H1 (cell line): Measurements from ENCODE around the gene PLA2R1. TPM values are rescaled to one million over a fixed set of nuclear protein-coding genes. Genes with fewer than 3 reads are reported as not detected.

Experiments used
- CTCF ChIA-PET: fragments of 300-600 bp; sonication (Branson Sonifier 250); formaldehyde crosslinking; loops from one replicate; lab custom pipeline; 2021; ENCODE audit not compliant: partially characterized antibody; lab: Charles Lee
- POLR2A ChIA-PET: fragments of 300-600 bp; sonication (Branson Sonifier 250); formaldehyde crosslinking; loops from one replicate; lab custom pipeline; 2021; ENCODE audit warnings: inconsistent platforms; ENCODE audit not compliant: partially characterized antibody; lab: Charles Lee
- DNase-seq, 2 experiments: peaks; one replicate each; pipeline versions ENCODE4 v3.0.0 to v3.0.0-alpha.2; 2010 to 2022; ENCODE audit warnings: low spot score in 2 of 2, low read depth in 1 of 2, mixed read lengths in 1 of 2
- FAIRE-seq: peaks from 2 replicates; lab custom pipeline; 2011; peaks lifted over from hg19 to GRCh38; lab: Jason Lieb, UNC
- H2AFZ ChIP-seq: 2 replicates; pipeline ENCODE4 v1.8.1; 2012; ENCODE audit warnings: low read length, inconsistent platforms
- H2AK5ac ChIP-seq: 2 replicates; pipeline ENCODE4 v1.6.1; 2013; ENCODE audit warnings: low read depth, low read length
- H2BK120ac ChIP-seq: replicated peaks from 2 replicates; pipeline ENCODE3; 2013; ENCODE audit warnings: low read depth, low read length, inconsistent platforms
- H2BK12ac ChIP-seq: 2 replicates; pipeline ENCODE4 v1.6.1; 2013; ENCODE audit warnings: low read depth, low read length
- H2BK15ac ChIP-seq: 2 replicates; pipeline ENCODE4 v1.6.1; 2013; ENCODE audit warnings: low read length
- H2BK20ac ChIP-seq: 2 replicates; pipeline ENCODE4 v1.6.1; 2013; ENCODE audit warnings: low read length
- H2BK5ac ChIP-seq: 2 replicates; pipeline ENCODE4 v1.6.1; 2013; ENCODE audit warnings: low read depth, low read length
- H3K14ac ChIP-seq: 2 replicates; pipeline ENCODE4 v1.6.1; 2013; ENCODE audit warnings: inconsistent platforms; ENCODE audit not compliant: insufficient read length
- H3K18ac ChIP-seq: 2 replicates; pipeline ENCODE4 v1.6.1; 2013; ENCODE audit warnings: low read length; ENCODE audit errors: extremely low read depth
- H3K23ac ChIP-seq: 2 replicates; pipeline ENCODE4 v1.6.1; 2013; ENCODE audit warnings: inconsistent platforms; ENCODE audit not compliant: insufficient read length
- H3K23me2 ChIP-seq: 2 replicates; pipeline ENCODE4 v1.6.1; 2013; ENCODE audit warnings: low read depth, low read length
- H3K27ac ChIP-seq: 2 replicates; pipeline ENCODE4 v1.6.1; 2011; ENCODE audit warnings: low read depth, low read length, inconsistent platforms
- H3K27me3 ChIP-seq, 4 experiments: replicated peaks in 1 of 4; 1 replicate in 1 of 4; 2 replicates in 3 of 4; pipeline versions ENCODE4 v1.6.1 to v1.8.1; 2011 to 2013; ENCODE audit warnings: low read length in 3 of 4, mild to moderate bottlenecking in 3 of 4, inconsistent platforms in 2 of 4, mixed read lengths in 2 of 4, moderate library complexity in 1 of 4; ENCODE audit not compliant: control insufficient read depth in 3 of 4, insufficient read depth in 3 of 4; ENCODE audit errors: extremely low read depth in 1 of 4
- H3K36me3 ChIP-seq, 4 experiments: 2 replicates each; pipeline versions ENCODE4 v1.6.1 to v1.8.1; 2011 to 2013; ENCODE audit warnings: mild to moderate bottlenecking in 4 of 4, low read length in 3 of 4, moderate library complexity in 2 of 4, control low read depth in 1 of 4, inconsistent platforms in 1 of 4; ENCODE audit not compliant: insufficient read depth in 4 of 4, control insufficient read depth in 2 of 4
- H3K4ac ChIP-seq: replicated peaks from 2 replicates; pipeline ENCODE3; 2013; ENCODE audit warnings: low read length, low read depth, mixed read lengths, inconsistent platforms; ENCODE audit not compliant: insufficient read length
- H3K4me1 ChIP-seq, 4 experiments: replicated peaks in 1 of 4; 1 replicate in 1 of 4; 2 replicates in 3 of 4; pipeline versions ENCODE4 v1.6.1 to v1.8.1; 2011 to 2013; ENCODE audit warnings: low read length in 3 of 4, inconsistent platforms in 2 of 4, mixed read lengths in 1 of 4; ENCODE audit not compliant: insufficient read depth in 4 of 4, control insufficient read depth in 3 of 4
- H3K4me2 ChIP-seq, 2 experiments: 2 replicates each; pipeline versions ENCODE4 v1.6.1 to v1.8.1; 2011 to 2013; ENCODE audit warnings: low read depth in 2 of 2, low read length in 2 of 2, control low read depth in 1 of 2, inconsistent platforms in 1 of 2, mild to moderate bottlenecking in 1 of 2; ENCODE audit not compliant: insufficient read depth in 1 of 2
- H3K4me3 ChIP-seq, 4 experiments: fragments of 200-600, 300-600 bp in 1 of 4; sonication (generic), shearing (Covaris generic), sonication (Bioruptor Twin) in 1 of 4; 2 replicates each; pipeline versions ENCODE4 v1.5.1 to v1.8.1; 2011 to 2016; ENCODE audit warnings: low read length in 4 of 4, low read depth in 3 of 4, control low read depth in 2 of 4, inconsistent platforms in 2 of 4, mild to moderate bottlenecking in 2 of 4, mixed read lengths in 1 of 4, moderate library complexity in 1 of 4; ENCODE audit not compliant: insufficient read depth in 2 of 4; ENCODE audit errors: extremely low read depth in 1 of 4
- H3K56ac ChIP-seq: replicated peaks from 2 replicates; pipeline ENCODE3; 2013; ENCODE audit warnings: low read depth, mild to moderate bottlenecking, mixed read lengths, low read length, inconsistent platforms; ENCODE audit not compliant: insufficient read length
- H3K79me1 ChIP-seq: 2 replicates; pipeline ENCODE4 v1.6.1; 2013; ENCODE audit warnings: low read depth, low read length, control low read depth
- H3K79me2 ChIP-seq, 2 experiments: 2 replicates each; pipeline versions ENCODE4 v1.6.1 to v1.8.1; 2012 to 2013; ENCODE audit warnings: low read length in 2 of 2, mild to moderate bottlenecking in 2 of 2, inconsistent platforms in 1 of 2; ENCODE audit not compliant: insufficient read depth in 2 of 2, control insufficient read depth in 1 of 2
- H3K9ac ChIP-seq, 4 experiments: replicated peaks in 1 of 4; 1 replicate in 1 of 4; 2 replicates in 3 of 4; pipeline versions ENCODE4 v1.6.1 to v1.8.1; 2011 to 2013; ENCODE audit warnings: low read depth in 3 of 4, low read length in 3 of 4, control low read depth in 2 of 4, mild to moderate bottlenecking in 2 of 4, moderate library complexity in 2 of 4, inconsistent platforms in 1 of 4; ENCODE audit errors: extremely low read depth in 1 of 4
- H3K9me3 ChIP-seq, 2 experiments: 2 replicates each; pipeline versions ENCODE4 v1.6.1 to v1.8.1; 2012 to 2013; ENCODE audit warnings: mild to moderate bottlenecking in 2 of 2, moderate library complexity in 2 of 2, control low read depth in 1 of 2, inconsistent platforms in 1 of 2, low read depth in 1 of 2, low read length in 1 of 2, mixed read lengths in 1 of 2; ENCODE audit not compliant: insufficient read depth in 2 of 2
- H4K20me1 ChIP-seq, 2 experiments: replicated peaks in 1 of 2; 2 replicates each; pipeline versions ENCODE3 to v1.8.1; 2011 to 2013; ENCODE audit warnings: inconsistent platforms in 2 of 2, low read length in 2 of 2, mild to moderate bottlenecking in 1 of 2; ENCODE audit not compliant: insufficient read depth in 2 of 2, control insufficient read depth in 1 of 2
- H4K5ac ChIP-seq: 2 replicates; pipeline ENCODE4 v1.6.1; 2013; ENCODE audit warnings: low read length, low read depth, mixed read lengths, inconsistent platforms; ENCODE audit not compliant: insufficient read length
- H4K8ac ChIP-seq: 2 replicates; pipeline ENCODE4 v1.8.0; 2013; ENCODE audit warnings: mild to moderate bottlenecking, moderate library complexity, low read length, inconsistent platforms; ENCODE audit not compliant: insufficient read depth; ENCODE audit errors: extremely low read depth
- H4K91ac ChIP-seq: replicated peaks from 2 replicates; pipeline ENCODE3; 2013; ENCODE audit warnings: low read length, mixed read lengths, inconsistent platforms; ENCODE audit not compliant: insufficient read length
- CHD1 ChIP-seq: IDR thresholded peaks from 2 replicates; pipeline ENCODE4 v1.6.1; 2012; ENCODE audit warnings: low read depth, low read length, improper control_type of control experiment
- CREB1 ChIP-seq: IDR thresholded peaks from 2 replicates; pipeline ENCODE4 v1.6.1; 2012; ENCODE audit warnings: inconsistent platforms
- E2F6 ChIP-seq: IDR thresholded peaks from 2 replicates; pipeline ENCODE4 v1.6.1; 2012; ENCODE audit warnings: inconsistent platforms
- HDAC2 ChIP-seq, 2 experiments: fragments of 300-600 bp in 1 of 2; sonication (generic) in 1 of 2; IDR thresholded peaks; 2 replicates each; pipeline ENCODE4 v1.6.1; 2011 to 2012; ENCODE audit warnings: low read depth in 2 of 2, low read length in 2 of 2, mild to moderate bottlenecking in 2 of 2, moderate library complexity in 2 of 2, borderline replicate concordance in 1 of 2, inconsistent platforms in 1 of 2
- JUND ChIP-seq: IDR thresholded peaks from 2 replicates; pipeline ENCODE4 v1.6.1; 2011; ENCODE audit warnings: mild to moderate bottlenecking, improper control_type of control experiment, low read length
- PHF8 ChIP-seq: fragments of 200-600 bp; sonication (generic); conservative IDR thresholded peaks from 2 replicates; pipeline ENCODE4 v1.7.1; 2012; ENCODE audit warnings: low read depth, mild to moderate bottlenecking, inconsistent platforms, low read length, moderate library complexity
- RBBP5 ChIP-seq: IDR thresholded peaks from 2 replicates; pipeline ENCODE4 v1.7.1; 2012; ENCODE audit warnings: low read depth, mild to moderate bottlenecking, inconsistent platforms, low read length, moderate library complexity, borderline replicate concordance
- SAP30 ChIP-seq: fragments of 300-600 bp; sonication (generic); IDR thresholded peaks from 2 replicates; pipeline ENCODE4 v1.7.1; 2012; ENCODE audit warnings: low read length, moderate library complexity, mild to moderate bottlenecking, inconsistent platforms; ENCODE audit not compliant: insufficient read depth, insufficient replicate concordance
- SIX5 ChIP-seq: IDR thresholded peaks from 2 replicates; pipeline ENCODE4 v1.6.1; 2011; ENCODE audit warnings: mild to moderate bottlenecking, low read depth, low read length
- SUZ12 ChIP-seq: fragments of 200-600 bp; sonication (generic); IDR thresholded peaks from 2 replicates; pipeline ENCODE4 v1.6.1; 2012; ENCODE audit warnings: mild to moderate bottlenecking, inconsistent platforms, low read length, moderate library complexity, mixed read lengths
- TAF1 ChIP-seq: IDR thresholded peaks from 2 replicates; pipeline ENCODE4 v1.6.1; 2011; ENCODE audit warnings: mild to moderate bottlenecking, low read depth, low read length
- TCF12 ChIP-seq: IDR thresholded peaks from 2 replicates; pipeline ENCODE4 v1.6.1; 2011; ENCODE audit warnings: low read depth, mild to moderate bottlenecking, low read length
- WGBS, 2 experiments: shearing (Covaris generic) in 1 of 2; methylation state at CpG; one replicate each; pipeline versions ENCODE4 v1.1.6 to v1.1.7; 2013 to 2015; ENCODE audit warnings: low lambda C conversion rate in 2 of 2, mixed read lengths in 2 of 2, inconsistent platforms in 1 of 2, low coverage in 1 of 2, missing lambda C conversion rate in 1 of 2; ENCODE audit not compliant: insufficient replicate concordance in 2 of 2, insufficient coverage in 1 of 2, insufficient read length in 1 of 2; ENCODE audit errors: extremely low coverage in 1 of 2, missing lambda C conversion rate in 1 of 2; 5-methylcytosine and 5-hydroxymethylcytosine counted together
- polyA plus RNA-seq, 7 experiments: library from polyadenylated mRNA; depleted of rRNA in 3 of 7; stranded (reverse) in 5 of 7; unstranded in 2 of 7; fragments of >200 nt in 5 of 7; fragments of 200-250 nt in 2 of 7; gene quantifications; 1 replicate in 5 of 7; 2 replicates in 1 of 7; 4 replicates in 1 of 7; pipeline versions ENCODE4 v1.2.1 to v1.2.3, GENCODE V29; 2011 to 2013; ENCODE audit warnings: missing spikeins in 2 of 7, mixed read lengths in 2 of 7
- total RNA-seq: library from RNA; stranded (reverse); fragmentation: NEBNext Ultra II Directional; extraction: Animal tissue kit (Norgen Biotek cat#: 25700); gene quantifications from 2 replicates; pipeline ENCODE4 v1.2.1, GENCODE V29; 2021

PLA2R1 gene
- total and polyA plus RNA-seq, 2 of the 8 experiments (the other 6 are each of a cell fraction or from before 2014, with no cell fraction given): 0.65 to 1.5 TPM

- no peaks in the 10 kb centered on the region for H3K79me2 ChIP-seq
- H3K18ac ChIP-seq: no peak overlapping the region
- no peak overlapping the region for H2BK120ac ChIP-seq
- H3K23ac ChIP-seq: no peak overlapping the region
- H3K23me2 ChIP-seq: no peaks in the 10 kb centered on the region
- H4K8ac ChIP-seq: no peak overlapping the region
- H4K5ac ChIP-seq: no peak overlapping the region
- H2BK20ac ChIP-seq: no peak overlapping the region
- no peaks in the 10 kb centered on the region for H3K79me1 ChIP-seq
- FAIRE-seq (no peak), DNase-seq (no peak)
- H3K36me3 ChIP-seq: no peaks in the 10 kb centered on the region
- ChIA-PET POLR2A (no interaction called here), CTCF (interaction anchor here (0.8 to 1.2 kb wide), 4 partner anchors 11 to 86 kb away, joined by 3 read pairs; no protein-coding TSS in a partner anchor)
- no peak overlapping the region for H3K14ac ChIP-seq
- H4K20me1 ChIP-seq: no peaks in the 10 kb centered on the region
- H3K4me2 ChIP-seq: no peak overlapping the region
- H4K91ac ChIP-seq: no peak overlapping the region
- H2BK12ac ChIP-seq: no peak overlapping the region
- WGBS, 2 experiments: 88% methylated on average over 1 of the region's 1 CpG; no CpG with 5 or more reads in 1 of the 2 experiments
- no peak overlapping the region for H3K56ac ChIP-seq
- H3K27me3 ChIP-seq: no peaks in the 10 kb centered on the region
- no peak overlapping the region for H2BK15ac ChIP-seq
- 0 out of 7 replicates have a peak, but pooled peaks cover 0 to 2% (median 0%) of the 10 kb centered on the region in 4 experiments for H3K4me1 ChIP-seq
- no peak overlapping the region for H3K4ac ChIP-seq
- no peaks in the 10 kb centered on the region for H3K9me3 ChIP-seq
- H3K27ac ChIP-seq: no peak overlapping the region
- no peak overlapping the region for H3K9ac ChIP-seq
- no peak overlapping the region for H3K4me3 ChIP-seq
- H2AK5ac ChIP-seq: no peak overlapping the region
- no peak overlapping the region for H2AFZ ChIP-seq
- no peak overlapping the region for H2BK5ac ChIP-seq
- TF ChIP-seq SAP30 (no peak), RBBP5 (no peak), HDAC2 (IDR thresholded peaks at IDR 0.05; ENCODE audit: borderline replicate concordance in 1 of 2, low read depth in 2 of 2, low read length in 2 of 2) (no peak), JUND (no peak), SIX5 (no peak), TCF12 (no peak), SUZ12 (no peak), PHF8 (no peak), E2F6 (no peak), CREB1 (no peak), TAF1 (no peak), CHD1 (no peak)
These were observed 171.7 kb downstream of the PLA2R1 start for GRCh38 chr2:159890551-159891266.
